Left ventricle myocardium inferior (tissue), 1 donor: Measurements from ENCODE around the gene RNF11. TPM values are rescaled to one million over a fixed set of nuclear protein-coding genes. Genes with fewer than 3 reads are reported as not detected.

Source experiments
- DNase-seq: peaks from one replicate; pipeline ENCODE4 v3.0.0-alpha.2; 2020
- H3K27ac ChIP-seq: fragments of 200-600 bp; replicated peaks from 2 replicates; pipeline ENCODE4 v1.8.0; 2021
- H3K27me3 ChIP-seq: fragments of 200-600 bp; 2 replicates; pipeline ENCODE4 v1.8.0; 2021; ENCODE audit warnings: low read depth
- H3K36me3 ChIP-seq: fragments of 200-600 bp; 2 replicates; pipeline ENCODE4 v1.8.0; 2021
- H3K4me1 ChIP-seq: fragments of 200-600 bp; 2 replicates; pipeline ENCODE4 v1.8.0; 2021
- H3K4me3 ChIP-seq: fragments of 200-600 bp; 2 replicates; pipeline ENCODE4 v1.8.0; 2021; ENCODE audit warnings: mild to moderate bottlenecking, moderate library complexity
- H3K9me3 ChIP-seq: fragments of 200-600 bp; replicated peaks from 2 replicates; pipeline ENCODE4 v1.8.0; 2021
- intact Hi-C: fragments of 100-400 bp; cut with micrococcal nuclease; formaldehyde crosslinking; loops from one replicate; pipeline ENCODE4 v1.11.0; 2022
- total RNA-seq: library from RNA; stranded (reverse); fragmentation: NEBNext Ultra II Directional; extraction: Animal tissue kit (Norgen Biotek cat#: 25700); gene quantifications from one replicate; pipeline ENCODE4 v1.2.1, GENCODE V29; 2021
- TF ChIP-seq, protein P1 (sequence below): fragments of 200-600 bp; IDR thresholded peaks from 2 replicates; pipeline ENCODE4 v1.8.0; 2021; ENCODE audit warnings: antibody characterized with exemption, mild to moderate bottlenecking, borderline replicate concordance
- donor health status: DM: no; HTN: yes; CAD: no; lungs with severe emphysema.

RNF11 gene
- total RNA-seq, 1 donor from 2014 or later, result 116 TPM

DNA sequence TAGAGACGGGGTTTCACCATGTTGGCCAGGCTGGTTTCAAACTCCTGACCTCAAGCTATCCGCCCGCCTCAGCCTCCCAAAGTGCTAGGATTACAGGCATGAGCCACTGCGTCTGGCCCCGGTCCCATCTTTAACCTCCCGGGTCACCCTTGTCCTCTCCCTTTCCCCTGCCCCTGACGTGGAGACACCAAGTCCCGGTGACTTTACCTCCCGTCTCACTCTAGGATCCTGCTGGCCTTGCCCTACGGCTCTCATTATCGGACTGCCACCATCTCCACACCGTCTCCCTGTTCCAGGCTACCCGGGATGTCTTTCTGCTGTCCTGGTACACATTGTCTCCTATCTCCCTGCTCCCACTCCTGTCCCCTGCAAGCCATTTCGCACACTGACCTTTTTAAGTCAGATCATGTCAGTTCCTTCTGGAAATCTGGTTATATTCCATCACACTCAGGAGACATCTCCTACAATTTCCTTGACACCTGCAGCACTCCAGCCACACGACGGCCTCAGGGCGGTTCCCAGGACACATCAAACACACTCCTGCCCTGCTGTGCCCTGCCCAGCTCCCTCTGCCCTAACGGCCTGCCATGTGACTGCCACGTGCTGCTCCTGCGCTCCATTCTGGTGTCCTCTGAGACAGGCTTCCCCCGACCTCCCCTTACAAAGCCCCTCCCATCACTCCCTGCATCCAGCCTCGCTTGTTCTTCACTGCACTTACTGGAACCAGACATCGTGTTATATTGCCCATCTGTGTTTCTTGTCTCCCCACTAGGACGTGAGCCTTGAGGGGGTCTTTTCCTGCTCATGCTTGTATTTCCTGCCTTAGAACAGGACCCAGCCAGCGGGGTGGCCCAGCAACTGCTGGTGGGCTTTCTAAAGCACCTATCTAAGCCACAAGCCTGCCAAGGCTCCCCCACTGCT, 61.6 kb downstream of the RNF11 start:
- DNase-seq, result no peak
- Histone ChIP-seq H3K4me3 (peak overlapping the region; percentile 67), H3K27ac (peak overlapping the region; percentile 27)

DNA sequence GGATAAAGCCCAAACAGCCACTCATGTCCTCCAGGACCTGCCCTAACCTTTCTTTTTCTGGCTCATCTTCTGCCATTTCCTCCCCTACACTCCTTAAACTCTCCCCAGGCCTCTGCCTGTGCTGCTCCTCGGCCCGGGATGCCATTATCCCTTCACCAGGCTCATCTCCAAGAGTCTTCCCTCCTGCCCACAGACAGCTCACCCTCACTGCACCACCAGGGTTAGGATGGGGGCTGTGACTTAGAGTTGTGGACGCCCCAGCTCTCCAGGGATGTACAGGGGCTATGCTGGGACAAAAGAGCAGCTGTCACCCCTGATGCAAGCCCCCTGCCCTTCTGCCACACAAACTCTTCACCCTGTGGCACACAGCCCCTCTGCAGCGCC, 62.2 kb downstream of the RNF11 start:
- TF ChIP-seq, protein P1, sequence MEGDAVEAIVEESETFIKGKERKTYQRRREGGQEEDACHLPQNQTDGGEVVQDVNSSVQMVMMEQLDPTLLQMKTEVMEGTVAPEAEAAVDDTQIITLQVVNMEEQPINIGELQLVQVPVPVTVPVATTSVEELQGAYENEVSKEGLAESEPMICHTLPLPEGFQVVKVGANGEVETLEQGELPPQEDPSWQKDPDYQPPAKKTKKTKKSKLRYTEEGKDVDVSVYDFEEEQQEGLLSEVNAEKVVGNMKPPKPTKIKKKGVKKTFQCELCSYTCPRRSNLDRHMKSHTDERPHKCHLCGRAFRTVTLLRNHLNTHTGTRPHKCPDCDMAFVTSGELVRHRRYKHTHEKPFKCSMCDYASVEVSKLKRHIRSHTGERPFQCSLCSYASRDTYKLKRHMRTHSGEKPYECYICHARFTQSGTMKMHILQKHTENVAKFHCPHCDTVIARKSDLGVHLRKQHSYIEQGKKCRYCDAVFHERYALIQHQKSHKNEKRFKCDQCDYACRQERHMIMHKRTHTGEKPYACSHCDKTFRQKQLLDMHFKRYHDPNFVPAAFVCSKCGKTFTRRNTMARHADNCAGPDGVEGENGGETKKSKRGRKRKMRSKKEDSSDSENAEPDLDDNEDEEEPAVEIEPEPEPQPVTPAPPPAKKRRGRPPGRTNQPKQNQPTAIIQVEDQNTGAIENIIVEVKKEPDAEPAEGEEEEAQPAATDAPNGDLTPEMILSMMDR, result no peak
- Histone ChIP-seq H3K27me3 (no peaks in the 10 kb centered on the region), H3K27ac (no peak overlapping the region), H3K4me1 (peaks cover 17% of the 10 kb centered on the region), H3K36me3 (no peaks in the 10 kb centered on the region), H3K4me3 (no peak overlapping the region), H3K9me3 (no peaks in the 10 kb centered on the region)
- DNase-seq, result no peak
- intact Hi-C loops, result no loop called here

More for the DNA sequence above, 61.6 kb downstream of the RNF11 start:
- no peaks in the 10 kb centered on the region for H3K27me3 ChIP-seq
- H3K9me3 ChIP-seq, result no peaks in the 10 kb centered on the region
- H3K36me3 ChIP-seq, result no peaks in the 10 kb centered on the region
- H3K4me1 ChIP-seq, result peaks cover 17% of the 10 kb centered on the region
- intact Hi-C loops, result no loop called here
- TF ChIP-seq, protein P1, result no peak

DNA sequence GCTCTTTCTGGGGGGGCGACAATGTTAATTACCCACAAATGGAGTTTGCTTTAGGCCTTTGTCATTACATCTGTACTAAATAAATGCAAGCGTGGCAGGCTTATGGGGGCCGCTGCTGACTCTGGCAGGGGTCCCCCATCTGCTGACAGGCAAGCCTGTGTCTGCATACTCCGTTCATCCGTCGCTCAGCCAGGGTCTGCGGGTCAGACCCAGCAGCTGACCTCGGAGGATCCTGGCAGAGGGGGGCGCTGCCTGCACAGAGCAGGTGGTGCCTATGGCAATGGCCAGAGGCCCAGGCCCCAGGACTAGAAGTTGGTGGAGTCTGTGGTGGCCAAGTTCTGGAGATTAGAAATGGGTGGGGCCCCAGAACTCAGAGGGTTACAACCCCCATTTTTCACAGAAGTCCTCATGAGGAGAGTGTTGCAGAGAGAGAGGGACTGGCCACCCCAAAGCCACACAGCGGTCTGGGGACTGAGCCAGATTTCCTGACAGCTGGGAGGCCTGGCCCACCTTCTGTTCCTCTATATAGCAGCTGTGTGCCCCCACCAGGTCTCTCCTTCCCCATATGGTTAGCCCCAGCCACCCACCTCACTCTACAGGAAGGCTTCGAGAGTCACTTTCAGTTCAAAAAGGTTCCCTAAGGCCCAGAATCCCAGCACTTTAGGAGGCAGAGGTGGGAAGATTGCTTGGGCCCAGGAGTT, 63.3 kb downstream of the RNF11 start:
- intact Hi-C loops, result no loop called here
- DNase-seq, result no peak
- Histone ChIP-seq H3K4me3 (no peak overlapping the region), H3K36me3 (no peaks in the 10 kb centered on the region), H3K9me3 (no peaks in the 10 kb centered on the region), H3K27me3 (no peaks in the 10 kb centered on the region), H3K27ac (no peak overlapping the region), H3K4me1 (peaks cover 17% of the 10 kb centered on the region)
- TF ChIP-seq, protein P1, result no peak

DNA sequence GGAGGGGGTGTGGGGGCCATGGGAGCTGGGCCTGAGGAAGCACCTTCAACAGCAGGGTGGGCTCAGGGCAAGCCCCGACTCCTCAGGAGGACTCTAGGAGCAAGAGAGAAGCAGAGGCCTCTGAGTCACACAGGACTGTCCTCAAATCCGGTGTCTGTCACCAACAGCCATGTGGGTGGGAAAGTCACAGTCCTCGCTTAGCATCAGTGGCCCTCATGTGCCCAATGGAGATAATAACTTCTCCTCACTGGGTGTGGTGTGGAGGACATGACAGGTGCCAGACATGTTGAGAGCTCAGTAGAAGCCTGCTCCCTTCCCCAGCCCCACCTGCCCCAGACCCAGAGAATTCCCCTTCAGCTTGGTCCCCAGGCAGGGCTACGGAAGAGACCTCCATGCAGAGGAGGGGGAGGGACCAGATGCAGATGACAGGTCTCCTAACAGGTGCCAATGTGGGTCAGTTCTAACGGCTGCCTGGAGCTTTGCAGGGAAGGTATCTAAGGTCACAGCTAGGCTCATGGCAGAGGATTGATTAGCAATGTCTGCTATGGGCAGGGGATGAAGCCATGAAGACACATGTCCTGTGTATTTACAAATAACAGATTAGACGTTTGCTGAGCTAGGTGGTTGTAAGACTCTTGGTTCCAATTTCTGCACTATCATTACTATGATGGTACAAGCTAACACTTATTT, 64.1 kb downstream of the RNF11 start:
- H3K36me3 ChIP-seq, result no peaks in the 10 kb centered on the region
- H3K4me3 ChIP-seq, result no peak overlapping the region
- no peak overlapping the region for H3K27ac ChIP-seq
- DNase-seq, result no peak
- TF ChIP-seq, protein P1, result no peak
- H3K27me3 ChIP-seq, result no peaks in the 10 kb centered on the region
- H3K4me1 ChIP-seq, result peaks cover 17% of the 10 kb centered on the region
- intact Hi-C loops, result no loop called here
- no peaks in the 10 kb centered on the region for H3K9me3 ChIP-seq

DNA sequence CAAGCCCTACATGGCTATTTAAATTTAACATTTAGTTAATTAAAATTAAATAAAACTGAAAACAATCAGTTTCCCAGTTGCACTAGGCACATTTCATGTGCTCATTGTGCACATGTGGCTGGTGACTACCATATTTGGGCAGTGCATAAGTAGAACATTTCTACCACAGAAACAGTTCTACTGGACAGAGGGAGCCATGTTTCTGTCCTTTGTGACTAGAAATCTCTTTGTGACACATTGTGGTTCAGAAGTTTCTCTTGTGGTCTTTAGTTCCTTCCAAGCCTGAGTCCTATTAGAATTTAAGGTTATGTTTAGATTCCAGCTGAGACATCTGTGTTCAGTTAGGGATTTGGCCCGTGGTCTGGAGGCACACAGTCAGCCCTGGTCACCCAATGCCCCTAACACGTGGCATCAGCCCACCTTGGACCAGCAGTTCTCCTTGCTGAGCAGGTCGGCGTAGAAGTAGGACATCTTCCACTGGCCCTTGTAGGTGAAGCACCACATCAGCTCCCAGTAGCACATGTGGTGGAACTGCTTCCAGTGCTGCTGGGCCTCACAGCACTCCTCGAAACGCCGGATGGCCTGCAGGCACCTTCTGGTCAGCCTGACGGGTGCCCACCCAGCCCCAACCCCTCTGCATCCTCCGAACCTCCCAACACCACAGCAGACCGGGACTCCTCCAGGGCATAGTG, 65.2 kb downstream of the RNF11 start:
- TF ChIP-seq, protein P1, result no peak
- peaks cover 16% of the 10 kb centered on the region for H3K4me1 ChIP-seq
- intact Hi-C loops, result no loop called here
- H3K4me3 ChIP-seq, result no peak overlapping the region
- no peaks in the 10 kb centered on the region for H3K9me3 ChIP-seq
- DNase-seq, result no peak
- no peak overlapping the region for H3K27ac ChIP-seq
- no peaks in the 10 kb centered on the region for H3K36me3 ChIP-seq
- no peaks in the 10 kb centered on the region for H3K27me3 ChIP-seq
